BLaER1 (cell line): ENCODE results near the gene PSMA7.

Source experiments
- H3K27ac ChIP-seq: shearing (Covaris generic); formaldehyde crosslinking; 2 replicates; pipeline ENCODE4 v1.8.1; 2022
- H3K27me3 ChIP-seq: shearing (Covaris generic); formaldehyde crosslinking; 2 replicates; pipeline ENCODE4 v1.8.1; 2022
- H3K36me3 ChIP-seq: shearing (Covaris generic); formaldehyde crosslinking; 2 replicates; pipeline ENCODE4 v1.8.1; 2022
- H3K4me1 ChIP-seq: shearing (Covaris generic); formaldehyde crosslinking; 2 replicates; pipeline ENCODE4 v1.8.1; 2022
- H3K4me2 ChIP-seq: shearing (Covaris generic); formaldehyde crosslinking; 2 replicates; pipeline ENCODE4 v1.8.1; 2022
- H3K4me3 ChIP-seq: shearing (Covaris generic); formaldehyde crosslinking; 2 replicates; pipeline ENCODE4 v1.8.1; 2022
- H3K9ac ChIP-seq: shearing (Covaris generic); formaldehyde crosslinking; 2 replicates; pipeline ENCODE4 v1.8.1; 2022
- H3K9me3 ChIP-seq: shearing (Covaris generic); formaldehyde crosslinking; 2 replicates; pipeline ENCODE4 v1.8.1; 2022
- H4K20me1 ChIP-seq: shearing (Covaris generic); formaldehyde crosslinking; 2 replicates; pipeline ENCODE4 v1.8.1; 2022
- Cebpa-rat ChIP-seq: shearing (Covaris generic); IDR thresholded peaks from 2 replicates; pipeline ENCODE4 v1.8.1; 2022

PSMA7 gene

DNA sequence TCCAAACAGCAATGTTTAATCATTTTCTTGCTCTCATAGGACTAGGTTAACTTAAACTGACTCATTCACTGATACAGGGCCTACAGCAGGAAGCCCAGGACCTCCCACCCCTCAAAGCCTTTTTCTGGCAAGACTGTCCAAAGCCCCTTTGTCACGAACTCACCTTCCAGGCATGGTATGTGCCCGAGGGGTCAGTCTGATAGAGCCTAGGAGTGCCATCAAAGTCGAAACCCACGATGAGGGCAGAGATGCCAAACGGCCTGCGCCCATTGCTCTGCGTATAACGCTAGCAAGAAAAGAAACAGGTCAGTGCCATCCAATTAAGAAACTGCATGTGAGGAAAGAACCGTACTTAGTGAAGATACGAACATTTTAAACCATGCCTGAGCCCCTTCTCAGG is 4.3 kb downstream of the PSMA7 start:
- H4K20me1 ChIP-seq, result peaks cover 94% of the 10 kb centered on the region

GRCh38 chr20:62138204-62138543 is 5.0 kb downstream of the PSMA7 start:
- Histone ChIP-seq H3K4me3 (no peak overlapping the region), H3K36me3 (peaks cover 82% of the 10 kb centered on the region), H3K27ac (no peak overlapping the region), H3K4me2 (no peak overlapping the region), H3K27me3 (no peaks in the 10 kb centered on the region), H3K4me1 (peaks cover 64% of the 10 kb centered on the region), H4K20me1 (peaks cover 99% of the 10 kb centered on the region), H3K9ac (no peak overlapping the region), H3K9me3 (no peaks in the 10 kb centered on the region)
- TF ChIP-seq Cebpa-rat, result no peak

More for the DNA sequence above, 4.3 kb downstream of the PSMA7 start:
- no peaks in the 10 kb centered on the region for H3K9me3 ChIP-seq
- no peak overlapping the region for H3K27ac ChIP-seq
- peaks cover 75% of the 10 kb centered on the region for H3K36me3 ChIP-seq
- peaks cover 57% of the 10 kb centered on the region for H3K4me1 ChIP-seq
- H3K4me2 ChIP-seq, result no peak overlapping the region
- no peak overlapping the region for H3K9ac ChIP-seq
- no peak for TF ChIP-seq Cebpa-rat
- H3K4me3 ChIP-seq, result no peak overlapping the region
- no peaks in the 10 kb centered on the region for H3K27me3 ChIP-seq

- Histone ChIP-seq H3K4me1 (peaks cover 69% of the 10 kb centered on the region), H3K27ac (no peak overlapping the region), H3K9ac (no peak overlapping the region), H3K4me2 (no peak overlapping the region), H3K36me3 (peaks cover 87% of the 10 kb centered on the region), H3K9me3 (no peaks in the 10 kb centered on the region), H3K27me3 (no peaks in the 10 kb centered on the region), H3K4me3 (no peak overlapping the region), H4K20me1 (peaks cover 99% of the 10 kb centered on the region)
- no peak for TF ChIP-seq Cebpa-rat
Observed at GRCh38 chr20:62137478-62138203, 5.6 kb downstream of the PSMA7 start.

- no peak overlapping the region for H3K27ac ChIP-seq
- TF ChIP-seq Cebpa-rat, result no peak
- H3K9ac ChIP-seq, result no peak overlapping the region
- H3K4me1 ChIP-seq, result peaks cover 75% of the 10 kb centered on the region
- no peaks in the 10 kb centered on the region for H3K27me3 ChIP-seq
- peaks cover 93% of the 10 kb centered on the region for H3K36me3 ChIP-seq
- peaks cover 99% of the 10 kb centered on the region for H4K20me1 ChIP-seq
- H3K9me3 ChIP-seq, result no peaks in the 10 kb centered on the region
- H3K4me3 ChIP-seq, result no peak overlapping the region
- no peak overlapping the region for H3K4me2 ChIP-seq
Observed at GRCh38 chr20:62137092-62137384, 6.2 kb downstream of the PSMA7 start.

- H3K4me2 ChIP-seq, result 0 out of 2 replicates have a peak overlapping the region, but pooled peaks have one; percentile 8
Observed at GRCh38 chr20:62136283-62137091, 6.7 kb downstream of the PSMA7 start.

GRCh38 chr20:62135573-62136266 is 7.5 kb downstream of the PSMA7 start:
- H3K4me3 ChIP-seq, result no peak overlapping the region
- peaks cover 97% of the 10 kb centered on the region for H3K36me3 ChIP-seq
- no peak for TF ChIP-seq Cebpa-rat
- H3K9ac ChIP-seq, result no peak overlapping the region
- H3K4me2 ChIP-seq, result no peak overlapping the region
- H3K27me3 ChIP-seq, result no peaks in the 10 kb centered on the region
- H3K4me1 ChIP-seq, result peaks cover 75% of the 10 kb centered on the region
- peaks cover 87% of the 10 kb centered on the region for H4K20me1 ChIP-seq
- H3K9me3 ChIP-seq, result no peaks in the 10 kb centered on the region
- no peak overlapping the region for H3K27ac ChIP-seq

More at GRCh38 chr20:62136283-62137091, 6.7 kb downstream of the PSMA7 start:
- Histone ChIP-seq H3K27ac (no peak overlapping the region), H3K9me3 (no peaks in the 10 kb centered on the region), H3K4me1 (peaks cover 75% of the 10 kb centered on the region), H3K4me3 (no peak overlapping the region), H3K9ac (no peak overlapping the region), H4K20me1 (peaks cover 95% of the 10 kb centered on the region), H3K27me3 (no peaks in the 10 kb centered on the region), H3K36me3 (peaks cover 97% of the 10 kb centered on the region)
- no peak for TF ChIP-seq Cebpa-rat

DNA sequence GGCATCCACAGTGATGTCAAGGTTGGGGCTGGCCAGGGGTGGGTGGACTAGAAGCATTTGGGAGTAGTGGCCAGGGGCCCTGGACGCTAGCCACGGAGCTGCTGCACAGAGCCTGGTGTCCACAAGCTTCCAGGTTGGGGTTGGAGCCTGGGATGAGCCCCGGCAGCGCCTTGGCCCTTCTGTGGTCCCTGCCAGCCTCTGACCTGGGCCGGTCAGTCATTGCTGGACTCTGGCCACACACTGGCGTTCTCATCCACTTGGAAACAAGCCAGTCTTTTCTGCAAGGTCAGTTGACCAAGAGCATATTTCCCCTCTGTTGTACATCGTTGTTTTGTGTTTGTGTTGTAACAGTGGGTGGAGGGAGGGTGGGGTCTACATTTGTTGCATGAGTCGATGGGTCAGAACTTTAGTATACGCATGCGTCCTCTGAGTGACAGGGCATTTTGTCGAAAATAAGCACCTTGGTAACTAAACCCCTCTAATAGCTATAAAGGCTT is 8.4 kb downstream of the PSMA7 start:
- H3K27me3 ChIP-seq, result no peaks in the 10 kb centered on the region
- H3K4me2 ChIP-seq, result peak overlapping the region; percentile 100
- peaks cover 96% of the 10 kb centered on the region for H3K36me3 ChIP-seq
- H3K4me1 ChIP-seq, result peaks cover 76% of the 10 kb centered on the region
- no peak for TF ChIP-seq Cebpa-rat
- H3K9ac ChIP-seq, result no peak overlapping the region
- peaks cover 78% of the 10 kb centered on the region for H4K20me1 ChIP-seq
- no peak overlapping the region for H3K27ac ChIP-seq
- H3K9me3 ChIP-seq, result no peaks in the 10 kb centered on the region
- H3K4me3 ChIP-seq, result no peak overlapping the region

- Histone ChIP-seq H3K36me3 (peaks cover 86% of the 10 kb centered on the region), H3K4me1 (peaks cover 86% of the 10 kb centered on the region), H3K9ac (peak overlapping the region; percentile 75; the same call in 1 of the 2 replicates), H3K9me3 (no peaks in the 10 kb centered on the region), H3K27me3 (no peaks in the 10 kb centered on the region), H3K4me2 (peak overlapping the region; percentile 100), H4K20me1 (peaks cover 69% of the 10 kb centered on the region), H3K4me3 (peak overlapping the region; percentile 59), H3K27ac (no peak overlapping the region; the same call in 1 of the 2 replicates)
- TF ChIP-seq Cebpa-rat, result no peak
Observed at GRCh38 chr20:62133864-62134263, 9.3 kb downstream of the PSMA7 start.

- Histone ChIP-seq H4K20me1 (peaks cover 62% of the 10 kb centered on the region), H3K4me3 (peak overlapping the region; percentile 59), H3K4me1 (peaks cover 92% of the 10 kb centered on the region), H3K9me3 (no peaks in the 10 kb centered on the region), H3K27ac (peak overlapping the region; percentile 89), H3K4me2 (peak overlapping the region; percentile 100), H3K9ac (peak overlapping the region; percentile 75), H3K36me3 (peaks cover 83% of the 10 kb centered on the region), H3K27me3 (no peaks in the 10 kb centered on the region)
- TF ChIP-seq Cebpa-rat, result no peak
Observed at GRCh38 chr20:62133051-62133845, 9.9 kb downstream of the PSMA7 start.
